ENCODE results near the gene PADI2. TPM values are rescaled to one million over a fixed set of nuclear protein-coding genes. Genes with fewer than 3 reads are reported as not detected.

The PADI2 gene
- total and polyA plus RNA-seq, 2 of the 8 experiments (the other 6 are each of a cell fraction or from before 2014, with no cell fraction given): 1.6 to 7.5 TPM

- peaks cover 0 to 19% of the 10 kb centered on the region in 2 experiments; a peak in 1 of 4 replicates for H3K79me2 ChIP-seq (ENCODE audit: control insufficient read depth in 1 of 2, insufficient read depth in 2 of 2, low read length in 2 of 2)
- no peak overlapping the region for H2AK5ac ChIP-seq (ENCODE audit: low read depth, low read length)
- ChIA-PET CTCF (ENCODE audit: partially characterized antibody) (interaction anchor here (0.5 to 7.0 kb wide), 15 partner anchors 8 to 305 kb away, joined by 3 to 95 read pairs (median 11); no protein-coding TSS in a partner anchor), POLR2A (ENCODE audit: partially characterized antibody) (no interaction called here)
- H2BK5ac ChIP-seq (ENCODE audit: low read depth, low read length): no peak overlapping the region
- FAIRE-seq (no peak), DNase-seq (ENCODE audit: low read depth in 1 of 2, low spot score in 2 of 2) (no peak)
- no peak for TF ChIP-seq SIN3A (conservative IDR thresholded peaks at IDR 0.05 in 1 of 2, IDR thresholded peaks at IDR 0.05 in 1 of 2; ENCODE audit: low read depth in 1 of 2, low read length in 2 of 2)
- TF ChIP-seq NRF1 (IDR thresholded peaks at IDR 0.05; ENCODE audit: low read depth, low read length): no peak
- H3K18ac ChIP-seq (ENCODE audit: extremely low read depth, low read length): no peak overlapping the region
- H4K20me1 ChIP-seq (replicated peaks in 1 of 2; ENCODE audit: control insufficient read depth in 1 of 2, insufficient read depth in 2 of 2, low read length in 2 of 2): peaks cover 0 to 1% of the 10 kb centered on the region in 2 experiments
- H3K27me3 ChIP-seq (replicated peaks in 1 of 4; ENCODE audit: control insufficient read depth in 3 of 4, extremely low read depth in 1 of 4, insufficient read depth in 3 of 4, low read length in 3 of 4): no peaks in the 10 kb centered on the region
- WGBS, 2 experiments (ENCODE audit: extremely low coverage in 1 of 2, insufficient coverage in 1 of 2, insufficient read length in 1 of 2, insufficient replicate concordance in 2 of 2, low coverage in 1 of 2, low lambda C conversion rate in 2 of 2, missing lambda C conversion rate in 1 of 2): 71% methylated on average over 5 of the region's 5 CpGs; no CpG with 5 or more reads in 1 of the 2 experiments
- no peak overlapping the region for H3K4me3 ChIP-seq (ENCODE audit: extremely low read depth in 1 of 4, insufficient read depth in 2 of 4, low read depth in 3 of 4, low read length in 4 of 4)
- no peak overlapping the region for H2BK15ac ChIP-seq (ENCODE audit: low read length)
- no peak overlapping the region for H3K23ac ChIP-seq (ENCODE audit: insufficient read length)
- H3K79me1 ChIP-seq (ENCODE audit: low read depth, low read length): peaks cover 2% of the 10 kb centered on the region; the same call in 1 of the 2 replicates
- H3K14ac ChIP-seq (ENCODE audit: insufficient read length): no peak overlapping the region
- no peak overlapping the region for H2AFZ ChIP-seq (ENCODE audit: low read length)
- no peak overlapping the region for H3K4ac ChIP-seq (replicated peaks; ENCODE audit: insufficient read length, low read depth, low read length)
- H3K23me2 ChIP-seq (ENCODE audit: low read depth, low read length): no peaks in the 10 kb centered on the region
- H3K9ac ChIP-seq (replicated peaks in 1 of 4; ENCODE audit: extremely low read depth in 1 of 4, low read depth in 3 of 4, low read length in 3 of 4): no peak overlapping the region
- H2BK20ac ChIP-seq (ENCODE audit: low read length): no peak overlapping the region
- no peak overlapping the region for H3K4me2 ChIP-seq (ENCODE audit: insufficient read depth in 1 of 2, low read depth in 2 of 2, low read length in 2 of 2)
- H3K9me3 ChIP-seq (ENCODE audit: insufficient read depth in 2 of 2, low read depth in 1 of 2, low read length in 1 of 2): no peaks in the 10 kb centered on the region
- no peak overlapping the region for H3K27ac ChIP-seq (ENCODE audit: low read depth, low read length)
- H3K36me3 ChIP-seq (ENCODE audit: control insufficient read depth in 2 of 4, insufficient read depth in 4 of 4, low read length in 3 of 4): peaks cover 8 to 41% (median 19%) of the 10 kb centered on the region in 4 experiments
- no peak overlapping the region for H2BK12ac ChIP-seq (ENCODE audit: low read depth, low read length)
- no peak overlapping the region for H4K8ac ChIP-seq (ENCODE audit: extremely low read depth, insufficient read depth, low read length)
- no peak overlapping the region for H4K5ac ChIP-seq (ENCODE audit: insufficient read length, low read depth, low read length)
- no peak overlapping the region for H3K56ac ChIP-seq (replicated peaks; ENCODE audit: insufficient read length, low read depth, low read length)
- no peaks in the 10 kb centered on the region for H3K4me1 ChIP-seq (replicated peaks in 1 of 4; ENCODE audit: control insufficient read depth in 3 of 4, insufficient read depth in 4 of 4, low read length in 3 of 4)
- H4K91ac ChIP-seq (replicated peaks; ENCODE audit: insufficient read length, low read length): no peak overlapping the region
- no peak overlapping the region for H2BK120ac ChIP-seq (replicated peaks; ENCODE audit: low read depth, low read length)
Observed at GRCh38 chr1:17045150-17045549, 74.1 kb downstream of the PADI2 start.
